K562 (cell line): ENCODE results near the gene TRPM2. TPM values are rescaled to one million over a fixed set of nuclear protein-coding genes. Genes with fewer than 3 reads are reported as not detected.
A peak's percentile ranks its signal among the peaks of the same experiment; 100 is the strongest.

Source experiments
- KAT2B ChIP-seq: IDR thresholded peaks from one replicate; pipeline ENCODE4 v1.6.1; 2012; ENCODE audit warnings: low read depth, mild to moderate bottlenecking, control low read depth, inconsistent platforms, low read length, moderate library complexity
- MITF ChIP-seq: IDR thresholded peaks from 2 replicates; pipeline ENCODE4 v1.6.1; 2014; ENCODE audit warnings: antibody characterized with exemption
- NR2C2 ChIP-seq, 2 experiments: fragments of 200-800 bp in 1 of 2; sonication (Bioruptor generic) in 1 of 2; sonication (generic) in 1 of 2; formaldehyde crosslinking in 1 of 2; IDR thresholded peaks; 2 replicates each; pipeline versions ENCODE4 v1.6.1 to v1.8.0; 2016 to 2022; ENCODE audit warnings: mild to moderate bottlenecking in 1 of 2, missing compliant biosample characterization in 1 of 2, missing genetic modification characterization in 1 of 2, missing genetic modification reagents in 1 of 2
- RAD21 ChIP-seq, 2 experiments: fragments of 250-450 bp in 1 of 2; fragments of 450-650 bp in 1 of 2; sonication (Bioruptor Pico) in 1 of 2; formaldehyde crosslinking in 1 of 2; IDR thresholded peaks in 1 of 2; conservative IDR thresholded peaks in 1 of 2; 2 replicates each; pipeline versions ENCODE4 v1.4.0 to v1.8.0; 2020 to 2022; ENCODE audit warnings: mild to moderate bottlenecking in 2 of 2, moderate library complexity in 1 of 2
- RHOXF2B ChIP-seq: fragments of 250-450 bp; sonication (Bioruptor Pico); conservative IDR thresholded peaks from 2 replicates; pipeline ENCODE4 v1.5.1; 2021
- SAFB2 ChIP-seq: fragments of 200-400 bp; formaldehyde crosslinking; IDR thresholded peaks from 2 replicates; pipeline ENCODE4 v1.6.1; 2018; ENCODE audit warnings: borderline replicate concordance, low read length, low read depth, moderate library complexity; ENCODE audit not compliant: severe bottlenecking
- SREBF1 ChIP-seq: fragments of 150-350 bp; IDR thresholded peaks from 2 replicates; pipeline ENCODE4 v1.6.1; 2014; ENCODE audit warnings: antibody characterized with exemption, low read depth, low read length, borderline replicate concordance
- ZNF133 ChIP-seq: fragments of 250-450 bp; sonication (Bioruptor Pico); IDR thresholded peaks from 2 replicates; pipeline ENCODE4 v1.4.0; 2020; ENCODE audit warnings: mild to moderate bottlenecking
- ZNF212 ChIP-seq: fragments of 450-650 bp; formaldehyde crosslinking; IDR thresholded peaks from 2 replicates; pipeline ENCODE4 v1.4.0; 2020; ENCODE audit warnings: mild to moderate bottlenecking
- ZNF263 ChIP-seq: sonication (generic); formaldehyde crosslinking; IDR thresholded peaks from 2 replicates; pipeline ENCODE4 v1.8.0; 2022; ENCODE audit warnings: mild to moderate bottlenecking, missing genetic modification reagents, borderline replicate concordance
- ZNF354B ChIP-seq: fragments of 250-450 bp; sonication (Bioruptor Pico); IDR thresholded peaks from 2 replicates; pipeline ENCODE4 v1.4.0; 2020
- ZNF507 ChIP-seq: conservative IDR thresholded peaks from 2 replicates; pipeline ENCODE4 v1.6.1; 2017; ENCODE audit warnings: missing genetic modification characterization, missing compliant biosample characterization
- ZNF589 ChIP-seq: fragments of 200-800 bp; sonication (Bioruptor generic); IDR thresholded peaks from 2 replicates; pipeline ENCODE4 v1.6.1; 2016; ENCODE audit warnings: low read depth, missing genetic modification characterization, missing compliant biosample characterization
- ZZZ3 ChIP-seq: fragments of 450-650 bp; IDR thresholded peaks from 2 replicates; pipeline ENCODE4 v1.6.1; 2016; ENCODE audit warnings: antibody characterized with exemption, mild to moderate bottlenecking, moderate library complexity
- polyA plus RNA-seq, 8 experiments: library from polyadenylated mRNA; depleted of rRNA in 4 of 8; stranded (reverse) in 5 of 8; unstranded in 3 of 8; fragments of >200 nt; fragmentation: Nextera tagmentation in 2 of 8; fragmentation: Illumina TruSeq in 1 of 8; extraction: Ambion mirVana in 2 of 8; extraction: Trizol in 1 of 8; gene quantifications; 2 replicates each; pipeline versions ENCODE4 v1.2.1 to v1.2.3, GENCODE V29; 2011 to 2014; ENCODE audit warnings: inconsistent platforms in 1 of 8, missing spikeins in 1 of 8
- total RNA-seq, 7 experiments: library from RNA; depleted of rRNA in 6 of 7; stranded (reverse); fragments of >200 nt in 6 of 7; fragmentation: Illumina TruSeq in 2 of 7; extraction: Trizol in 2 of 7; gene quantifications; 2 replicates each; pipeline versions ENCODE4 v1.2.1 to v1.2.3, GENCODE V29; 2011 to 2021; ENCODE audit warnings: low replicate concordance in 1 of 7
- TF ChIP-seq, protein P1 (sequence below), 2 experiments: IDR thresholded peaks in 1 of 2; conservative IDR thresholded peaks in 1 of 2; 2 replicates each; pipeline ENCODE4 v1.6.1; 2016; ENCODE audit warnings: low read depth in 2 of 2, mild to moderate bottlenecking in 1 of 2, missing compliant biosample characterization in 1 of 2, missing genetic modification characterization in 1 of 2, moderate library complexity in 1 of 2
- TF ChIP-seq, protein P2 (sequence below): sonication (generic); formaldehyde crosslinking; IDR thresholded peaks from 2 replicates; pipeline ENCODE4 v1.8.0; 2022; ENCODE audit warnings: mild to moderate bottlenecking, low read depth, missing genetic modification reagents
- TF ChIP-seq, protein P3 (sequence below), 2 experiments: IDR thresholded peaks; 2 replicates each; pipeline ENCODE4 v1.6.1; 2012; ENCODE audit warnings: improper control_type of control experiment in 2 of 2, low read depth in 2 of 2, low read length in 2 of 2, borderline replicate concordance in 1 of 2

The TRPM2 gene
- total and polyA plus RNA-seq, 9 of the 15 experiments (the other 6 are each of a cell fraction or from before 2014, with no cell fraction given), result 0.33 to 2.1 (median 0.98) TPM; not detected in 2

DNA sequence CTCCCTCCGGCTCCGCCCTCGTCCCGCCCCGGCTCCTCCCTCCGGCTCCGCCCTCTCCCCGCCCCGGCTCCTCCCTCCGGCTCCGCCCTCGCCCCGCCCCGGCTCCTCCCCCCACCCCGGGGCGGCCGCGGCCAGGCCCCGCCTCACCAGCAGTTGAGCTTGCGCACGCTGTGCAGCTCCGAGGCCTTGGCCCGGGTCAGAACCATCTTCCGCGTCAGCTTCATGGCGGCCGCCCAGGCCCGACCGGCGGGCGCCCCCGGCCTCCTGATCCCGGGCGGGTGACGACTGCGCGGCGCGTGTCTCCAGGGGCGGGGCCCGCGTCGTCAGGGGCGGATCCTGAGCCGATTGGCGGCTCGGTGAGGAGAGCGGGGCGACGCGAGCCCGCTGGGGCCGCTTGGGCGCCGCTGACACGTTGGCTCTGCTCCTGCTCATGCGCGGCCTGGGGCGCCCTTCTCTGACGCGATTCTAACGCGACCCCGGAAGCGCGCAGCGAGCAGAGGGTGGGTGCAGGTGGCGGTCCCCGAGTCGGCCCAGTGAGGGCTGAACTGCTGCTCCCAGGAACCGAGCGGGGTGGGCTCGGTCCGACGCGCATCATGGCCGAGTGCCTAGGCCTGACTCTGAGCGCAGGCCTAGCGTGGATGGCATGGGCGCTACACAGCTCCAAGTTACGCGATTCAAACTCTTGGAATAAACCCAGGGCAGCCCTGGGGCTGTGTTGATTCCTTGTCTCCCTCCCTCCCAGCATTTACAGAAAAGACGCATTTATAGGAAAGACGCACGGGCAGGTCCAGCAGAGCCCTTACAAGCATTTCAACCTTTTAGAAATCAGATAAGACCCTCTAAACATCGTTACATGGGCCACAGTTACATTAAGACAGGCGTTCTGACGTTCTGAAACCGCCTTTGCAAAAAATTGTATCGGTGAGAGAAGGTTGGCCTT lies 14.2 kb upstream of the TRPM2 start, which contains the start of gene CFAP410 (continued):
- TF ChIP-seq KAT2B (no peak), SREBF1 (no peak), RAD21 (CRISPR knock-in tag; conservative IDR thresholded peaks at IDR 0.05 in 1 of 2, IDR thresholded peaks at IDR 0.05 in 1 of 2) (0 out of 4 replicates have a peak, but pooled peaks of 1 of the 2 experiments have one; percentile 11), NR2C2 (CRISPR knock-in tag; IDR thresholded peaks at IDR 0.05) (0 out of 2 replicates have a peak, but pooled peaks have one; percentile 38), NR2C2 (tag; IDR thresholded peaks at IDR 0.05) (peak; percentile 72; the same call in 1 of the 2 replicates), ZNF263 (CRISPR knock-in tag) (no peak), ZNF212 (CRISPR knock-in tag) (0 out of 2 replicates have a peak, but pooled peaks have one; percentile 23), ZNF507 (no peak), RHOXF2B (CRISPR knock-in tag) (no peak), MITF (no peak), ZZZ3 (no peak), ZNF589 (CRISPR knock-in tag) (no peak), SAFB2 (no peak), ZNF354B (CRISPR knock-in tag) (no peak), ZNF133 (CRISPR knock-in tag) (no peak)
- TF ChIP-seq, protein P1, sequence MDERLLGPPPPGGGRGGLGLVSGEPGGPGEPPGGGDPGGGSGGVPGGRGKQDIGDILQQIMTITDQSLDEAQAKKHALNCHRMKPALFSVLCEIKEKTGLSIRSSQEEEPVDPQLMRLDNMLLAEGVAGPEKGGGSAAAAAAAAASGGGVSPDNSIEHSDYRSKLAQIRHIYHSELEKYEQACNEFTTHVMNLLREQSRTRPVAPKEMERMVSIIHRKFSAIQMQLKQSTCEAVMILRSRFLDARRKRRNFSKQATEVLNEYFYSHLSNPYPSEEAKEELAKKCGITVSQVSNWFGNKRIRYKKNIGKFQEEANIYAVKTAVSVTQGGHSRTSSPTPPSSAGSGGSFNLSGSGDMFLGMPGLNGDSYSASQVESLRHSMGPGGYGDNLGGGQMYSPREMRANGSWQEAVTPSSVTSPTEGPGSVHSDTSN (CRISPR knock-in tag; IDR thresholded peaks at IDR 0.05; ENCODE audit: low read depth), result no peak
- TF ChIP-seq, protein P1 (tag; conservative IDR thresholded peaks at IDR 0.05; ENCODE audit: low read depth), result no peak
- TF ChIP-seq, protein P2, sequence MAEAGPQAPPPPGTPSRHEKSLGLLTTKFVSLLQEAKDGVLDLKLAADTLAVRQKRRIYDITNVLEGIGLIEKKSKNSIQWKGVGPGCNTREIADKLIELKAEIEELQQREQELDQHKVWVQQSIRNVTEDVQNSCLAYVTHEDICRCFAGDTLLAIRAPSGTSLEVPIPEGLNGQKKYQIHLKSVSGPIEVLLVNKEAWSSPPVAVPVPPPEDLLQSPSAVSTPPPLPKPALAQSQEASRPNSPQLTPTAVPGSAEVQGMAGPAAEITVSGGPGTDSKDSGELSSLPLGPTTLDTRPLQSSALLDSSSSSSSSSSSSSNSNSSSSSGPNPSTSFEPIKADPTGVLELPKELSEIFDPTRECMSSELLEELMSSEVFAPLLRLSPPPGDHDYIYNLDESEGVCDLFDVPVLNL, result no peak
- TF ChIP-seq, protein P3, sequence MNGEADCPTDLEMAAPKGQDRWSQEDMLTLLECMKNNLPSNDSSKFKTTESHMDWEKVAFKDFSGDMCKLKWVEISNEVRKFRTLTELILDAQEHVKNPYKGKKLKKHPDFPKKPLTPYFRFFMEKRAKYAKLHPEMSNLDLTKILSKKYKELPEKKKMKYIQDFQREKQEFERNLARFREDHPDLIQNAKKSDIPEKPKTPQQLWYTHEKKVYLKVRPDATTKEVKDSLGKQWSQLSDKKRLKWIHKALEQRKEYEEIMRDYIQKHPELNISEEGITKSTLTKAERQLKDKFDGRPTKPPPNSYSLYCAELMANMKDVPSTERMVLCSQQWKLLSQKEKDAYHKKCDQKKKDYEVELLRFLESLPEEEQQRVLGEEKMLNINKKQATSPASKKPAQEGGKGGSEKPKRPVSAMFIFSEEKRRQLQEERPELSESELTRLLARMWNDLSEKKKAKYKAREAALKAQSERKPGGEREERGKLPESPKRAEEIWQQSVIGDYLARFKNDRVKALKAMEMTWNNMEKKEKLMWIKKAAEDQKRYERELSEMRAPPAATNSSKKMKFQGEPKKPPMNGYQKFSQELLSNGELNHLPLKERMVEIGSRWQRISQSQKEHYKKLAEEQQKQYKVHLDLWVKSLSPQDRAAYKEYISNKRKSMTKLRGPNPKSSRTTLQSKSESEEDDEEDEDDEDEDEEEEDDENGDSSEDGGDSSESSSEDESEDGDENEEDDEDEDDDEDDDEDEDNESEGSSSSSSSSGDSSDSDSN (IDR thresholded peaks at IDR 0.05; ENCODE audit: borderline replicate concordance in 1 of 2, low read depth in 2 of 2, low read length in 2 of 2), result peak in 1 of 2 experiments; percentile 71; a peak in 2 of 4 replicates
